Caco-2 (cell line): Measurements from ENCODE around the gene FOXL3. TPM values are rescaled to one million over a fixed set of nuclear protein-coding genes. Genes with fewer than 3 reads are reported as not detected.
A peak's percentile ranks its signal among the peaks of the same experiment; 100 is the strongest.
"Not testable (repeated sequence)": the region's sequence is repeated elsewhere in the genome, so short reads cannot be mapped to it uniquely, and the experiment has no call there.

Experiments
- BruUV-seq: library from RNA; stranded (reverse); fragments of 400-500 nt; replicated peaks from 2 replicates; lab custom pipeline; 2021; lab: Mats Ljungman, UMichigan
- CTCF ChIA-PET: fragments of 300-600 bp; sonication (Branson Sonifier 250); formaldehyde crosslinking; loops from one replicate; lab custom pipeline; 2022; ENCODE audit warnings: antibody characterized with exemption; lab: Charles Lee
- POLR2A ChIA-PET: fragments of 300-600 bp; sonication (Branson Sonifier 250); formaldehyde crosslinking; loops from one replicate; lab custom pipeline; 2022; ENCODE audit warnings: antibody characterized with exemption; lab: Charles Lee
- DNase-seq, 2 experiments: peaks; one replicate each; pipeline versions ENCODE4 v3.0.0 to v3.0.0-alpha.2; 2020 to 2022
- H3K27me3 ChIP-seq: replicated peaks from 2 replicates; pipeline ENCODE4 v1.6.0; 2011; ENCODE audit warnings: low read length; ENCODE audit not compliant: control insufficient read depth, insufficient read depth
- H3K36me3 ChIP-seq: 2 replicates; pipeline ENCODE4 v1.5.1; 2011; ENCODE audit warnings: low read length; ENCODE audit not compliant: control insufficient read depth, insufficient read depth
- H3K4me1 ChIP-seq: fragments of 250-450 bp; sonication (Bioruptor Pico); 2 replicates; pipeline ENCODE4 v1.5.1; 2020; ENCODE audit warnings: mild to moderate bottlenecking
- H3K4me3 ChIP-seq: 2 replicates; pipeline ENCODE4 v1.5.1; 2011; ENCODE audit warnings: low read depth, mild to moderate bottlenecking, control low read depth, low read length
- H3K9me3 ChIP-seq: fragments of 250-450 bp; sonication (Bioruptor Pico); 2 replicates; pipeline ENCODE4 v1.5.1; 2020; ENCODE audit warnings: mild to moderate bottlenecking, moderate library complexity
- H3K27ac Mint-ChIP-seq: one replicate; pipeline ENCODE4 v1.8.0; 2022; ENCODE audit warnings: mixed read lengths; ENCODE audit not compliant: unreplicated experiment
- H3K27me3 Mint-ChIP-seq: one replicate; pipeline ENCODE4 v1.8.0; 2022; ENCODE audit warnings: mixed read lengths; ENCODE audit not compliant: insufficient read depth, unreplicated experiment
- H3K36me3 Mint-ChIP-seq: one replicate; pipeline ENCODE4 v1.8.0; 2022; ENCODE audit warnings: mild to moderate bottlenecking, mixed read lengths; ENCODE audit not compliant: insufficient read depth, unreplicated experiment
- H3K4me1 Mint-ChIP-seq: one replicate; pipeline ENCODE4 v1.8.0; 2022; ENCODE audit warnings: low read depth, mixed read lengths; ENCODE audit not compliant: unreplicated experiment
- H3K4me3 Mint-ChIP-seq: one replicate; pipeline ENCODE4 v1.8.0; 2022; ENCODE audit warnings: mild to moderate bottlenecking, moderate library complexity, mixed read lengths; ENCODE audit not compliant: unreplicated experiment
- H3K9me3 Mint-ChIP-seq: one replicate; pipeline ENCODE4 v1.8.0; 2022; ENCODE audit warnings: mixed read lengths; ENCODE audit not compliant: unreplicated experiment
- CTCF ChIP-seq, 2 experiments: fragments of 200-600 bp in 1 of 2; IDR thresholded peaks; 1 replicate in 1 of 2; 2 replicates in 1 of 2; pipeline versions ENCODE4 v1.5.1 to v1.8.0; 2011 to 2022; ENCODE audit warnings: antibody characterized with exemption in 1 of 2, control low read depth in 1 of 2, inconsistent platforms in 1 of 2, low read depth in 1 of 2, low read length in 1 of 2, mild to moderate bottlenecking in 1 of 2, moderate library complexity in 1 of 2; ENCODE audit not compliant: insufficient read depth in 1 of 2, severe bottlenecking in 1 of 2, unreplicated experiment in 1 of 2
- intact Hi-C: fragments of 100-400 bp; cut with micrococcal nuclease; formaldehyde crosslinking; loops from one replicate; pipeline ENCODE4 v1.10.0; 2022; ENCODE audit not compliant: unreplicated experiment
- total RNA-seq: library from RNA; stranded (reverse); gene quantifications from 2 replicates; pipeline ENCODE4 v1.2.3, GENCODE V29; 2022

The FOXL3 gene
- total RNA-seq, 1 experiment from 2014 or later = not detected

GRCh38 chr7:334618-335357 is 44.8 kb downstream of the FOXL3 start:
- DNase-seq = no peak
- Mint-ChIP-seq H3K4me3 (peak overlapping the region; percentile 64), H3K27me3 (no peaks in the 10 kb centered on the region), H3K4me1 (peaks cover 34% of the 10 kb centered on the region), H3K36me3 (peaks cover 8% of the 10 kb centered on the region), H3K9me3 (peaks cover 12% of the 10 kb centered on the region), H3K27ac (peak overlapping the region; percentile 15)
- CTCF ChIA-PET = no interaction called here
- Histone ChIP-seq H3K36me3 (no peaks in the 10 kb centered on the region), H3K4me3 (no peak overlapping the region), H3K4me1 (peaks cover 35% of the 10 kb centered on the region), H3K9me3 (no peaks in the 10 kb centered on the region), H3K27me3 (no peaks in the 10 kb centered on the region)
- POLR2A ChIA-PET = no interaction called here
- intact Hi-C loops = no loop called here
- no TSS peak for BruUV-seq
- TF ChIP-seq CTCF (IDR thresholded peaks at IDR 0.05; ENCODE audit: insufficient read depth in 1 of 2, low read depth in 1 of 2, low read length in 1 of 2, severe bottlenecking in 1 of 2, unreplicated experiment in 1 of 2) = no peak

DNA sequence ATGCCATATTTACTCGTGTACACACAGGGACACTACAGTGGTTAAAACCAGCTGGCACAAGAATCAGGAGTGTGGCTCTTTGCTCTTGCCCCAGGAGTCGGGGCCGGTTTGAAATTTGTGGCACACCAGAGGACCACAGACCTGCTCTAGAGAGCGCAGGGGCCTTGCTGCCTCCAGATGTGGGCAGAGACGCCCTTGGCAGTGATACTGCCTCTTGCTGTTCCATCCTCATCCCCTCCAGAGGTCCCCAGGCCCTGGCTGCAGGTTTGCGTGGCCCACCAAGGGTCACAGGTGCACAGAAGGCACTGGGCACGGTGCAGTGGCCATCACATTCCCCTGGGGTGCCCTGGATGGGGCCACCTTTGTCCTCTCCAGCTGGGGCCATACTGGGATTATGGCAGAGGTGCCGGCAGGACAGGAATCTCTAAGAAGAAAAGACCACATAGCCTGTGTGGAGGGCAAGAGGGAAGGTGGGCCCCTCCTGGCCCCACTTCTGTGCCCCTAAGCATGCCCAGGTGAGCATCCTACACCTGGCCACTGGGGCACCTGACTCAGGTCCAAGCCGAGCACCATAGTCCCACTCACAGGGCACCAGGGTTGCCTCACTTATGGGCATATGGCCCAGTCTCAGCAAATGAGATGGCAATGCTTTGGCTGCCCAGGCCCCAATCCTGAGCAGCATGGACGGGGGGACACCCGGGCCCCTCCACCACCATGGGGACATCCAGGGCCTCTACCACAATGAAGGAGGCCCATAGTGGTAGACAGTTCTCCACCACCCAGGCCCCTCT is 45.6 kb downstream of the FOXL3 start:
- Mint-ChIP-seq H3K9me3 (peaks cover 12% of the 10 kb centered on the region), H3K27me3 (no peaks in the 10 kb centered on the region), H3K4me1 (peaks cover 34% of the 10 kb centered on the region), H3K4me3 (peak overlapping the region; percentile 64), H3K36me3 (peaks cover 8% of the 10 kb centered on the region), H3K27ac (no peak overlapping the region)
- TF ChIP-seq CTCF (IDR thresholded peaks at IDR 0.05; ENCODE audit: insufficient read depth in 1 of 2, low read depth in 1 of 2, low read length in 1 of 2, severe bottlenecking in 1 of 2, unreplicated experiment in 1 of 2) = no peak
- CTCF ChIA-PET = no interaction called here
- POLR2A ChIA-PET = no interaction called here
- DNase-seq = no peak
- Histone ChIP-seq H3K9me3 (no peaks in the 10 kb centered on the region), H3K36me3 (no peaks in the 10 kb centered on the region), H3K4me1 (peaks cover 35% of the 10 kb centered on the region), H3K27me3 (no peaks in the 10 kb centered on the region), H3K4me3 (no peak overlapping the region)
- intact Hi-C loops = no loop called here
- no TSS peak for BruUV-seq

- H3K4me1 Mint-ChIP-seq = peaks cover 33% of the 10 kb centered on the region
- H3K27me3 Mint-ChIP-seq, H3K36me3 Mint-ChIP-seq, H3K9me3 ChIP-seq, H3K4me3 Mint-ChIP-seq, CTCF ChIA-PET, H3K27ac Mint-ChIP-seq, BruUV-seq, DNase-seq, H3K27me3 ChIP-seq, H3K36me3 ChIP-seq, H3K4me3 ChIP-seq, intact Hi-C loops, POLR2A ChIA-PET: not testable (repeated sequence)
- peaks cover 12% of the 10 kb centered on the region for H3K9me3 Mint-ChIP-seq
- peaks cover 40% of the 10 kb centered on the region for H3K4me1 ChIP-seq
Measured at GRCh38 chr7:336149-336533, 46.2 kb downstream of the FOXL3 start.
